CD4-positive, alpha-beta T cell treated with Interleukin-15 for 1 hour (primary cell): Measurements from ENCODE around the gene ROBO1.
"Not testable (repeated sequence)": the region's sequence is repeated elsewhere in the genome, so short reads cannot be mapped to it uniquely, and the experiment has no call there.

Source experiments
- DNase-seq: peaks from one replicate; pipeline ENCODE4 v3.0.0-alpha.2; 2020

Gene ROBO1

DNA sequence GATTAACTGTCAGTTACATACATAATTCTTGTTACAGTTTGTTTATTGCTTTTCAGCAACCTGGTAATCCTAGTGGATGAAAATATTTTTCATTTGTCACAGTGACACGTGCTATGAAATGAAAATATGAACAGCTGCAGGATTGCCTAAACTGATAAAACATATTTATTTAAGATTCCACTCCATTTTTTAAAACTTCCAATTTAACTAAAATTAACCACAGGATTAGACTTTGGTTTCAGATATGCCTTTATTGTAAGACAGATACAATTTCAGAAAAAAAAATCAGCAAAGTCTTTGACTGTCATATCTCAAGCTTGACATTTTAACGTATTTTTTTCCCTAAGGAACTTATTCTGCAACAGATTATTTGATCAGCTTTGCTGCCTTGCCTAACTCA lies 550.7 kb downstream of the ROBO1 start:
- DNase-seq = no peak

GRCh38 chr3:79215286-79215685 lies 552.5 kb downstream of the ROBO1 start:
- DNase-seq = no peak

- no peak for DNase-seq
These were observed 556.0 kb downstream of the ROBO1 start for GRCh38 chr3:79211586-79212359.

GRCh38 chr3:79204351-79204750 lies 563.4 kb downstream of the ROBO1 start:
- no peak for DNase-seq

DNA sequence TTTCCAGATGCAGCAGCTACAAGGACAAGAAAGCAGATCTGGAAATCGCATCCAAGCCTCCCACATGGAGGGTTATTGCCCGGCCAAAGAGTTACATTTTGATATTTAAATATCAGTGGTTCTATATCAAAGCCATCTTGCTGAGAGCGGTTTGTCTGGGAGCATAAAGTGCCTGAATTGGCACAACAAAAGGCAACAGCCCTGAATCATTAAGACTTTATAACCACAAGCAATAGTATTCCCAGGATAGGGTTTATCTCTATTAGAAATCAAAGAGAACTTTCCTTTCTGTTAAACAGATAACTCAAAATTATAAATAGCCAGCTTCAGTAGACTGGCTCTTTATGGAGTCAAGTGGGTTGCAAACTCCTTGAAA lies 564.7 kb downstream of the ROBO1 start:
- no peak for DNase-seq

- no peak for DNase-seq
These were observed 565.2 kb downstream of the ROBO1 start for GRCh38 chr3:79202471-79203143.

GRCh38 chr3:79200456-79200855 lies 567.3 kb downstream of the ROBO1 start:
- DNase-seq = no peak

DNA sequence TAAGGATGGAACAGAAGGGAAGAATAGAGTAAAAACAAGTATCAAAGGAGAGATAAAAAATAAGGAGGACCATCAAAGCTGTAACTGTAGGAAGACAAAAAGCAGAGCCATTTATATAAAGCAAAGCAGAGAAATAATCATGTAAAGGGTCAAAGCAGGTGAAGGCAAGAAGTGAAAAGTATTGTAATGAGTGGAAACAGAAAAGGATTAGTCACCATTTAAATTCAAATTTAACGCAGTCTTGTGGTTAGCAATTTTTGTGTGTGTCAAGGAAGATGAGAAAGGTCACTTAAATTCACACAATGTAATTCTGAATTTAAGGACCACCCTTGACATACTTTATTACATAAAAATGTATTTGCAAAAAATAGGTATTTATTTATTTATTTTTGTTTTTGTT lies 567.8 kb downstream of the ROBO1 start:
- no peak for DNase-seq

- DNase-seq = no peak
These were observed 580.4 kb downstream of the ROBO1 start for GRCh38 chr3:79187426-79187825.

DNA sequence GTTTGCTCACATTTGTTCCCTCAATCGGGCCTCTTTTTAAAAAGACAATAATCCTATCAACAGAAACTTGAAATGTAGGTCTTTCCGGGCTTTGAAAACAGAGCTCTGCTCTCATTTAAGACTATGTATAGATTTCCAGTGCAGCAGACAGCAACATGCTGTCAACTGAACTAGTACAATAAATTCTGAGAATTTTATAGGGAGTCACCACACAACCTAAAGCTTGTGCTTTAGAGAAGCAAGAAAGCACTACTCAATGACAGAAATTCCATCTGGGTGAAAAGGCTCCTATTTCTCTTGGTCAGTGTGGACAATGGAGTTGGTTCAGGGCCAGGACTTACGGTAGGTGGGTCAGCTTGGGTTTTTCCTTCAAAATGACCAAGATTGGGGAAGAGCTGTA lies 583.5 kb downstream of the ROBO1 start:
- no peak for DNase-seq

- DNase-seq = no peak
These were observed 584.3 kb downstream of the ROBO1 start for GRCh38 chr3:79183496-79183895.

GRCh38 chr3:79178471-79179180 lies 589.2 kb downstream of the ROBO1 start:
- DNase-seq = no peak

DNA sequence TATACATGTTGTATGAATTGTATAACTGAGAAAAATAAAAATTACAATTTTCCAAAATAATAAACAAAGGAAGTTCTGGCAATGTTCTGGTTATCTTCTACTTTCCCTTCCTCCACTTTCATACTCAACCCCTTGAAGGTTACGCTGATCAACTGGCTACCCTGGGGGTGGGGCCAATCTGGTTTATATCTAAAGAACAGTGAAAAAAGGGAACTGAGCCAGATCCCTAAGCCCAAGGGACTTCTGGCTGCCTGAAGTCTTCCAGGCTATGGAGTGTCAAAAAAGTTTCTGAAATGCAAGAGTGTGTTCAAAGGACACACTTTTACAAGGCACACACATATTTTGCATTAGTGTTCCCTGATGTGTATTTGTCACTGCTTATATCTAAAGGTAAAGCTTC lies 591.9 kb downstream of the ROBO1 start:
- no peak for DNase-seq

DNA sequence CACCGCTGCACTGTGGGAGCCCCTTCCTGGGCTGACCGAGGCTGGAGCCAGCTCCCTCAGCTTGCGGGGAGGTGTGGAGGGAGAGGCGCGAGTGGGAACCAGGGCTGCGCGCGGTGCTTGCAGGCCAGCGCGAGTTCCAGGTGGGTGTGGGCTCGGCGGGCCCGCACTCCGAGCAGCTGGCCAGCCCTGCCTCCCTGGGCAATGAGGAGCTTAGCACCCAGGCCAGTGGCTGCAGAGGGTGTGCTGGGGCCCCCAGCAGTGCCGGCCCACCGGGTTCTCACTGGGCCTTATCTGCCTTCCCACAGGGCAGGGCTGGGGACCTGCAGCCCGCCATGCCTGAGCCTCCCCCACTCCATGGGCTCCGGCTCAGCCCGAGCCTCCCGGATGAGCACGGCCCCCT lies 594.5 kb downstream of the ROBO1 start:
- DNase-seq = not testable (repeated sequence)

GRCh38 chr3:79172241-79172640 lies 595.6 kb downstream of the ROBO1 start:
- no peak for DNase-seq

- no peak for DNase-seq
These were observed 597.8 kb downstream of the ROBO1 start for GRCh38 chr3:79170021-79170420.

GRCh38 chr3:79167651-79168416 lies 600.0 kb downstream of the ROBO1 start:
- DNase-seq = no peak

DNA sequence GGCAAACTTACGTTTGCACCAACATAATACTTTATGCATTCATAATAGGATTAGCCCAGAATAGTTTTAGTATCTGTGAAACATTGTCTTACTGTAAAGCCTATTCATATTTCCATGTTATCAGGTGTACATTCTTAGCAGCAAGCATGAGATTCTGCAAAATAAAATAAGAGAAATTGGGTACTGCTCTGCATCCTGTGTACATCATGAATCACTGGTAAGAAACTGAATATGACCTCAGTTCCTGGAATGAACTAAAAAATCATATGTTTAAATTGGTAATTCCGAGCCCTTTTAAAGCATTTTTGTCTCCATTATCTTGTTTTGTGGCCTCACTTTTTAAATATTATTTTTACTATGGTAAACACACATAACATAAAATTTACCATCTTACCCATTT lies 605.1 kb downstream of the ROBO1 start:
- no peak for DNase-seq

- no peak for DNase-seq
These were observed 605.9 kb downstream of the ROBO1 start for GRCh38 chr3:79161941-79162340.

DNA sequence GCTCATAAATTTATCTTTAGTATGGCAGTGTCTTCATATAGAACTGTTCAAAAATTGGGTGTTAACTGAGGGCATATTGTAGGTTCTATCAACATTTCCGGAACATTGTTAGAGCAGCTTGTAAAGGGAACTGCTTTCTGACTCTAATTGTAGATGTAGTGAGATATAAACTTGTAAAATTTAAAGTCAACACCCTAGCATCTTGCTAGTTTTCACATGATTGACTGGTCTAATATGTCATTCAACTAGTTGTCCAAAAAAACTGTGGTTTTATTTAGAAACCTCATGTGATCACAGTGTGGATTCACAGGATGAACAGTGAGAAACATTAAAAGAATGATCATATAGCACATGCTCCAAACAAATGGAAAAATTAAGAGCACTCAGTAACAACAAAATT lies 607.4 kb downstream of the ROBO1 start:
- DNase-seq = no peak

DNA sequence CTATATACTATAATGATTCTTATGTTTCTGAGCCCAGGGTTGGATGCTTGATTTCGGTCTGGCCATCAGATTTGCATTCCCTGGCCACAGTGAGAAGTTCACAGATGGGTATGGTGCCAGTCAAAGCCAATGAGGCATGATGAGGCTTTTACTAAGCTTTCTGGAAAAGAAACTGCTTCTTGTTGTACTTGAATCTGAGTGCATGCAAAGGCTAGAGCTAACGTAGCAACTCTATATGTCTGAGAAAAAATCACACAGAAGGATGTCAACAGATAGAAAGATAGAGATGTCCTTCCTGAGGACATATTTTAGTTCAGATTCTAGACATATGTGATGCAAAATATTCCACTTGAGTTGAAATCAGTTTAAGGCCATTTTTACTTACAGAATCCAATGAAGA lies 608.1 kb downstream of the ROBO1 start:
- no peak for DNase-seq

GRCh38 chr3:79157191-79157590 lies 610.6 kb downstream of the ROBO1 start:
- no peak for DNase-seq

DNA sequence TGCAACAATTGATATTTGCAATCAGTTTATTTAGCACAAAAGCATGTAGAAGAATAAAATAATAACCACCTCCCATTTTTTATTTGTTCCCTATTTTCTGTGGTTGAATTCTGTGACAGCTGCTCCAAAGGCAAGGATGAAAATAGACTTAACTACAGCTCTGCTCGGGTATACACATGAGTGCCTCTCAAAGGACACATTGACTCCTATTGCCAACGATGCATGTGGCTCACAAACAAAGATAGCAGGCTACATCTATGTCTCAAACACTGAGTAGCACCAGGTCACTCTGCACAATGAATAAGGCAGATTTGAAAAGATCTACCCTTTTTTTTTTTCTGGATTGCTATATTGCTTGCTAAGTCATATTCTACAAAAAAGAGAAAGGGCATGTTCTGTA lies 612.9 kb downstream of the ROBO1 start:
- DNase-seq = no peak
